GM18517 (cell line): ENCODE data around the gene ACTR1A.

Experiments used
- ATAC-seq: cut with Tn5 transposase; IDR thresholded peaks from one replicate; pipeline ENCODE4 v1.9.1; 2021; ENCODE audit warnings: mild to moderate bottlenecking, moderate library complexity; ENCODE audit not compliant: unreplicated experiment

Gene ACTR1A

DNA sequence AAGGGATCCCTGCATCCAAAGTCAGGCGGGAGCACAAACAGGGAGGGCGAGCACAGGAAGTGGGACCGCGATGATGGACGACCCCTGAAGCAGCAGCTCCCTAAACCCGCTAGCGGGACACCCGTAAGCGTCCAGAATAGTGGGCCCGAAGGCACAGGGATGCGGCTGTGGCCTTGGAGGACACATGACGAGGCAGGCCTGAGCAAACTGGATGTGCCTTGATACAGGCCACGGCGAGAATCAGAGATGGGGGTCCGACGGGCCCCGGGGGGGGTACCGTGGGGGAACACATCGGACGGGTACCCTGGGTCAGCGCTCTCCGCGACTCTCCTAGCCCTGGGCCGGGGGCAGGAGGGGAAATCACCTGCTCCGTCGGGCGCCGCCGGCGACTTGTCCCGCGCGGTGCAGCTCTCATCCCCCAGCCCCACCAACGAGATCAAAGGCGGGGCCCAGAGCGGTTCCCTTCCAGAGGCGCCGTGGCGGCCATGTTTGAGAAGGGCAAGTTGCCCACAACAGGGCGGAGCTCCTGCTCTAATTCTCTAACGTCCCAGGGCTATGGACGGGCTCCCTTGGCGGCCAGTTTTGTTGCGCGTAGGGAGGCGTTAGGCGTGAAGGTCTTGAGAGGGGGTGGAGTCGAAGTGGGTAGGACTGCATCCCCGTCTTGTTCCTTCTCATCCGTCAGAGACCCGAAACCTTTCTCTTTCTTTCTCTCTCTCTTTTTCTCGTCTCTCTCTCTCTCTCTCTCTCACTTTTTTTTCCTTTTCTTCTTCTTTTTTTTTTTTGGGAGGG, 70.2 kb downstream of the ACTR1A start, which contains the start of gene CUEDC2:
TSS of gene CUEDC2 (minus strand) at position 413 of the 789 bp plus-strand sequence. CDS start 7,386 bp downstream, outside the sequence.
- peak; percentile 74 for ATAC-seq

DNA sequence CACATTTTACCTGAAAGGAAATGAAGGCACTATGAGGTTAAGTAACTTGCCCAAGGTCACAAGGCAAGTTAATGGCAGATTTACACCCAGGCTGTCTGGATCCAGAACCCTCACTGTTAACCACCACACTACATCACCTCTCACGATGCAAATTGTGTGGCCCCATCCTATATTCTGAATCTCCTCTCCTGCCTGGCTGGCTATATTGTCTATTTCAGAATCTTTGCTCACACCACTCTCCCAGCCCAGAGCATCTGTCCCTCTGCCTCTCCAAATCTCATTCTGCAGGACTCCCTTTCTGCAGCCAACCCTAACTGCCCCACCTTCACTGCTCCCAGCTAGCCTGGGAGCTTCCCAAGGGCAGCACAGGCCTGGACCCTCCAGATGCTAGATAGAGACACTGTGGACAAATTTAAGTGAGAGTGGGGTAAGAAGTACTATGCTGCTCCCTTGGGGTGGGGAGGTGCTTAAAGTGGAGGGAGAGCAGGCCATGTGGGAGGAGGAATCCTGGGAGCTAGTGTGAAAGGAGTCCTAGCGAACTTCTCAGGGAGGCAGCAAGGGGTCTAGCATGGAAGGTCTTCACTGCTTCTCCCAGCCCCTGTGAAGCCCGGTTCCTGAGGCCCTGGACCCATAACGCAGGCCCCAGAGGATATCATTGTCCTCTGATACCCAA, 70.9 kb downstream of the ACTR1A start:
- ATAC-seq: no peak

DNA sequence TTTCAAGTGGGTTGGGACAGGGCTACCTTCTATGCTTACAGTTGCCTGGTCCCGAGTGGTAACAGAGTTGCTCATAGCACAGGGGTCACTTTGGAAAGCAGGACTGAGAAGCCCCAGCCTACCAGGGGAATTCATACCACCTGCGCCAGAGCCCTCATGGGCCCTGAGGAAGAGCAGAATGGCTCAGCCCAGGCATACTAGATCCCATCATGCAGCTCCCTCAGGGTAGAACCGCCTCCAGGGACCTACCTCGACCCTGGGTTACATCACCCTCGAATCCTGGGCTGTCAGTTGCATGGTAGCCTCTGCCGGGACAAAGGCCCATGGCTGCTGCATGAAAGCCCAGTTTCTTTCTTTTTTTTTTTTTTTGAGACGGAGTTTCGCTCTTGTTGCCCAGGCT, 73.0 kb downstream of the ACTR1A start:
- ATAC-seq: no peak
